Left renal cortex interstitium (tissue), 4 donors: ENCODE measurements around the gene CKLF. TPM values are rescaled to one million over a fixed set of nuclear protein-coding genes. Genes with fewer than 3 reads are reported as not detected.
"Not testable (repeated sequence)": the region's sequence is repeated elsewhere in the genome, so short reads cannot be mapped to it uniquely, and the experiment has no call there.

Source experiments
- DNase-seq, 4 donors: peaks; one replicate each; pipeline ENCODE4 v3.0.0-alpha.2; 2013; ENCODE audit warnings: low read depth in 4 of 4, low spot score in 2 of 4, missing footprints in 1 of 4
- polyA plus RNA-seq, 4 donors: library from polyadenylated mRNA; unstranded; fragments of 120-200 nt; gene quantifications; one replicate each; pipeline ENCODE4 v1.2.1, GENCODE V29; 2013; ENCODE audit not compliant: insufficient read length in 4 of 4

The CKLF gene
- polyA plus RNA-seq, 4 donors = 35.2 to 41.7 (median 38.4) TPM

DNA sequence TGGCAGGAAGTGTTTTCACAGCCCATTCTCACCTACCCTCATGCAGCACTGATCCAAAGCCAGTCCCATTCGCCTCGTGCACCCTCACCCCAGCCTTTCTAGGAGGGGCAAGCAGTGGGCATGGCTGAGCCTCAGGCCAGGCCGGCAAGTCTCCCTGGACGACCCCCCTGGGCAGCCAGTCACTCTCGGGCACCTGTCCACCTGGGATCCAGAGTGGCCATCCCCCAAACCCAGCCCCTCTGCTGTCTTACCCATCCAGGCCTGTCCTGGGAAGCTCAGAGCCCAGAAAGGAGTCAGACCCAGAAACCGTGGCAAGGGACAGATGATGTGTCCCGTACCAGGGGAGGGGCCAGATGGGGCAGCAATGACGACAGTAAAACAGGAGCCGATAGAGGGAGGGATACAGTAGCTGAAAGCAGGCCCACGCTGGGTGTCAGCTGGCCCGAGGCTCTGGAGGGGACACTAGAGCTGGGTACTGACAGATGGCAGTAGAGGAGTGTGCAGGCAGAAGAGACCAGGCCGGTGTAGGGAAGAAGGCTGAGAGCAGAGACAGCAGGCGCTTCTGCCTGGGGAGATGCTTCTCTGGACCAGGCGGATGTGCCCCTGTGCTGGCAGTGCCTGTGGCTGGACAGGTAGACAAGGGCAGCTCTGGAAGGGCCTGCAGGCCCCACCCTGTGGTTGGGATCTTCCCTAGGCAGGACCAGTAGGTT is 57.9 kb downstream of the CKLF start:
- DNase-seq = no peak

DNA sequence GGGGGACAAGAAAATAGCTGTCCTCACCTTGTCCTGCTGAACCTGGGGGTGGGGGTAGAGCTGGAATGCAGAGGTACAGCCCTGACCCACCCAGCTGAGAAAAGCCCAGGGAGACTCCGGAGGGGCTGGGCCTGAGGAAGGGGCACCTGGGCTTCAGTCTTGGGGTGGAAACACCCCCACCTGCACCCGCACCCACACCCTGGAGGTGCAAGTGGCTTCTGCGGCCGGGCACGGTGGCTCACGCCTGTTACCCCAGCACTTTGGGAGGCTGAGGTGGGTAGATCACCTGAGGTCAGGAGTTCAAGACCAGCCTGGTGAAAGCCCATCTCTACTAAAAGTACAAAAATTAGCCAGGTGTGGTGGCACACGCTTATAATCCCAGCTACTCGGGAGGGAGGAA is 59.5 kb downstream of the CKLF start:
- DNase-seq = not testable (repeated sequence)

DNA sequence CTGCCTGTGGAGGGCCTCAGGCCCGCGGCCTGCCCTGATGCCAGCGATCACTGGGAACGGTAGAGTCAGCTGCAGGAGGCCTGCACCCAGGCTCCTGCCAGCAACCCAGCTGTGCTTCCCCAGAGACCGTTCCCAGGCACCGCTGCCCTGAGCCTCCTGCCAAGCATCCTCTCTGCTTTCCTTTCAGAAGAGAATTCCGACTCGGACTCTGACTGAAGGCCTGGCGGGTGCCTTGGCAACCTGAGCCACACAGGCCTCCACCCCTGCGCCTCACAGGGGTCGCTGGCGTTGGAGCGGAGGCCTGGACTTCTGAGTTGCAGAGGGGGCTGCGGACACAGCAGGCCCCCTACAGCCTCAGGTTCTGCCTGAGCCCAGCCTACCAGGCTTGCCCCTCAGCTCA is 60.0 kb downstream of the CKLF start:
- DNase-seq = no peak

DNA sequence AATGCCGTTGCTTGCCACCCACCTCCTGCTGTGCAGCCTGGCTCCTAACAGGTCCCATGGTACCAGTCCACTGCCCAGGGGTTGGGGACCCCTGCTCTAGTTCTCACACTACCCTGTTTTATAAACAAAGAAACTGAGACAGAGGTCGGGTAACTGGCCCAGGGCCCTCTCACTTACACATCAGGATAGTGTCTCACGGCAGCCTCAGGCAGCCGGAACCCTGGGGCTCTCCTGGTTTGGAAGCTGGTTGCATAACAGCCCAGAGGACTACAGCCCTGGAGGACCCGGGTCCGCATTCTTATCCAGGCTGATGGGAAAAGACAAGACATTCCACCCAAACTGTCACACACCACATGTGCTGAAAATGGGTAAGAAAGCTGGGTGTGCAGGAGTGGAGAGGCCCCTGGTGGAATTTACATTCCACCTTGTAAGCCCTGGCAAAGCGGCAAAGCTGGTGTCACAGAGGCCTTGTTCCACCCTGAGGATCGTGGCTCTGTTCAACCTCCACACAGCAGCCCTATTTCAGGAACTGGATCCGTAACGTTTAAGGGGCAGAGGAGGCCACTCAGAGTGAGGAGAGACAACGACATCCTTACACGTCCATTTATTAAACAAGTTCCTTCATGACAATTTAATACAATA is 61.9 kb downstream of the CKLF start:
- no peak for DNase-seq

Other genes starting within 250 kb of the CKLF start
- gene CDH5, start 185.9 kb upstream of the CKLF start, polyA plus RNA-seq = 10 to 100 TPM; 56.4 to 67.2 (median 62.0) TPM
- gene BEAN1, start 125.3 kb upstream of the CKLF start, polyA plus RNA-seq = 1 to 10 TPM in 2 of 4 donors, under 1 TPM in 2; 0.57 to 3.6 (median 1.9) TPM
- 10 to 100 TPM; 32.4 to 42.8 (median 36.2) TPM for gene TK2, start 2.5 kb upstream of the CKLF start, polyA plus RNA-seq
- 10 to 100 TPM in 1 of 4 donors, 1 to 10 TPM in 3; 4.9 to 12.0 (median 7.2) TPM for gene CMTM1, start 13.9 kb downstream of the CKLF start, polyA plus RNA-seq
- 1 to 10 TPM in 2 of 4 donors, under 1 TPM in 1, not detected in 1; 0.31 to 1.5 (median 1.1) TPM for gene CMTM2, start 26.9 kb downstream of the CKLF start, polyA plus RNA-seq
- gene CMTM3, start 52.1 kb downstream of the CKLF start, polyA plus RNA-seq = 10 to 100 TPM; 59.5 to 91.3 (median 67.1) TPM
- 10 to 100 TPM; 63.0 to 69.7 (median 66.8) TPM for gene CMTM4, start 144.2 kb downstream of the CKLF start, polyA plus RNA-seq
- 100 to 1,000 TPM in 2 of 4 donors, 10 to 100 TPM in 2; 86.0 to 166 (median 128) TPM for gene DYNC1LI2, start 199.0 kb downstream of the CKLF start, polyA plus RNA-seq
- gene TERB1, start 249.0 kb downstream of the CKLF start, polyA plus RNA-seq = under 1 TPM in 2 of 4 donors, not detected in 2; 0.11 to 0.13 TPM